Endothelial cell of umbilical vein (primary cell): ENCODE results near the gene CD37. TPM values are rescaled to one million over a fixed set of nuclear protein-coding genes. Genes with fewer than 3 reads are reported as not detected.

ENCODE experiments used
- BruUV-seq: library from RNA; stranded (reverse); fragments of 400-500 nt; replicated peaks from 2 replicates; lab custom pipeline; 2021; lab: Mats Ljungman, UMichigan
- CTCF ChIA-PET: fragments of 300-600, 350-600 bp; sonication (Branson Sonifier 250); formaldehyde crosslinking; loops from one replicate; lab custom pipeline; 2021; ENCODE audit warnings: antibody characterized with exemption, inconsistent platforms; lab: Charles Lee
- POLR2A ChIA-PET: fragments of 300-600, 350-600 bp; sonication (Branson Sonifier 250); formaldehyde crosslinking; loops from one replicate; lab custom pipeline; 2021; ENCODE audit warnings: antibody characterized with exemption, inconsistent platforms; lab: Charles Lee
- DNase-seq: peaks from one replicate; pipeline ENCODE4 v3.0.0-alpha.2; 2011; ENCODE audit warnings: low read depth, low spot score
- FAIRE-seq: peaks from 2 replicates; lab custom pipeline; 2011; peaks lifted over from hg19 to GRCh38; lab: Jason Lieb, UNC
- H2AFZ ChIP-seq: 2 replicates; pipeline ENCODE4 v1.6.0; 2012; ENCODE audit warnings: low read depth, low read length, control low read depth, inconsistent platforms
- H3K27ac ChIP-seq: 2 replicates; pipeline ENCODE4 v1.5.1; 2011; ENCODE audit warnings: low read depth, mild to moderate bottlenecking, control low read depth, low read length, moderate library complexity; ENCODE audit not compliant: insufficient read depth
- H3K27me3 ChIP-seq, 2 experiments: 2 replicates each; pipeline versions ENCODE4 v1.6.0 to v1.6.1; 2011; ENCODE audit warnings: low read length in 2 of 2, mixed read lengths in 1 of 2; ENCODE audit not compliant: control insufficient read depth in 2 of 2, insufficient read depth in 2 of 2
- H3K36me3 ChIP-seq, 2 experiments: 2 replicates in 1 of 2; 3 replicates in 1 of 2; pipeline ENCODE4 v1.5.1; 2011; ENCODE audit warnings: low read length in 2 of 2, mild to moderate bottlenecking in 1 of 2, moderate library complexity in 1 of 2; ENCODE audit not compliant: control insufficient read depth in 2 of 2, insufficient read depth in 2 of 2; ENCODE audit errors: extremely low read depth in 1 of 2
- H3K4me1 ChIP-seq: 3 replicates; pipeline ENCODE4 v1.5.1; 2011; ENCODE audit warnings: mild to moderate bottlenecking, low read length; ENCODE audit not compliant: control insufficient read depth, insufficient read depth; ENCODE audit errors: extremely low read depth
- H3K4me2 ChIP-seq: 2 replicates; pipeline ENCODE4 v1.6.1; 2011; ENCODE audit warnings: low read length, control low read depth, mixed read lengths; ENCODE audit not compliant: insufficient read depth
- H3K4me3 ChIP-seq, 3 experiments: fragments of 200-600 bp in 1 of 3; sonication (generic), shearing (Covaris generic) in 1 of 3; replicated peaks in 1 of 3; 2 replicates each; pipeline ENCODE4 v1.5.1; 2011 to 2016; ENCODE audit warnings: control low read depth in 3 of 3, low read length in 3 of 3, mild to moderate bottlenecking in 2 of 3, inconsistent platforms in 1 of 3, low read depth in 1 of 3, moderate library complexity in 1 of 3; ENCODE audit not compliant: insufficient read depth in 1 of 3
- H3K79me2 ChIP-seq: 2 replicates; pipeline ENCODE4 v1.6.0; 2012; ENCODE audit warnings: low read length, inconsistent platforms; ENCODE audit not compliant: control insufficient read depth, insufficient read depth
- H3K9ac ChIP-seq: replicated peaks from 2 replicates; pipeline ENCODE3; 2011; ENCODE audit warnings: low read length, control low read depth; ENCODE audit not compliant: insufficient read depth; ENCODE audit errors: extremely low read depth
- H3K9me1 ChIP-seq: replicated peaks from 3 replicates; pipeline ENCODE4 v1.6.0; 2011; ENCODE audit warnings: mild to moderate bottlenecking, low read length; ENCODE audit not compliant: control insufficient read depth, insufficient read depth; ENCODE audit errors: extremely low read depth
- H3K9me3 ChIP-seq: replicated peaks from 2 replicates; pipeline ENCODE4 v1.5.1; 2012; ENCODE audit warnings: low read length, inconsistent platforms; ENCODE audit not compliant: control insufficient read depth, insufficient read depth
- H4K20me1 ChIP-seq: replicated peaks from 2 replicates; pipeline ENCODE3; 2011; ENCODE audit warnings: mild to moderate bottlenecking, low read length; ENCODE audit not compliant: control insufficient read depth, insufficient read depth; ENCODE audit errors: extremely low read depth
- EZH2 ChIP-seq: IDR thresholded peaks from 2 replicates; pipeline ENCODE4 v1.6.1; 2012; ENCODE audit warnings: borderline replicate concordance, low read depth, mild to moderate bottlenecking, moderate library complexity, low read length, inconsistent platforms; ENCODE audit not compliant: severe bottlenecking
- FOS ChIP-seq: IDR thresholded peaks from 2 replicates; pipeline ENCODE4 v1.6.1; 2011; ENCODE audit warnings: mild to moderate bottlenecking, low read length, moderate library complexity, borderline replicate concordance; ENCODE audit not compliant: insufficient read depth
- GATA2 ChIP-seq: IDR thresholded peaks from 2 replicates; pipeline ENCODE4 v1.7.0; 2011; ENCODE audit warnings: low read depth, mild to moderate bottlenecking, moderate library complexity, mixed read lengths, low read length; ENCODE audit not compliant: insufficient read length, insufficient read depth
- JUN ChIP-seq: IDR thresholded peaks from 2 replicates; pipeline ENCODE4 v1.6.1; 2011; ENCODE audit warnings: borderline replicate concordance, low read depth; ENCODE audit not compliant: insufficient read length, insufficient read depth
- MYC ChIP-seq: IDR thresholded peaks from one replicate; pipeline ENCODE4 v1.6.1; 2011; ENCODE audit warnings: mild to moderate bottlenecking, low read depth, low read length
- POLR2A ChIP-seq: IDR thresholded peaks from 2 replicates; pipeline ENCODE4 v1.6.1; 2012; ENCODE audit warnings: low read depth, mild to moderate bottlenecking, control low read depth, low read length
- POLR2AphosphoS5 ChIP-seq: IDR thresholded peaks from 2 replicates; pipeline ENCODE4 v1.6.1; 2012; ENCODE audit warnings: low read depth, mild to moderate bottlenecking, control low read depth, low read length, moderate library complexity; ENCODE audit not compliant: insufficient read depth
- dilution Hi-C: fragments of 300-500 bp; cut with MboI; formaldehyde crosslinking; loops from one replicate; pipeline ENCODE4 v1.15.0; 2019; ENCODE audit warnings: low sequenced_read_pairs; ENCODE audit not compliant: extremely low pct_ligation_motif_present
- intact Hi-C: fragments of 100-400 bp; cut with micrococcal nuclease; formaldehyde crosslinking; loops from one replicate; pipeline ENCODE4 v1.10.0; 2022
- microRNA-seq: library from miRNA; unstranded; fragments of <30 nt; microRNA quantifications from one replicate; pipeline ENCODE4 v1.2.0, GENCODE V29; 2021; ENCODE audit warnings: borderline number of aligned reads, borderline replicate concordance
- polyA plus RNA-seq, 4 experiments: library from polyadenylated mRNA; depleted of rRNA in 3 of 4; stranded (reverse) in 3 of 4; unstranded in 1 of 4; fragments of >200 nt; gene quantifications; 2 replicates each; pipeline versions ENCODE4 v1.2.1 to v1.2.3, GENCODE V29; 2011 to 2012; ENCODE audit warnings: missing spikeins in 1 of 4
- small RNA-seq: library from RNA; depleted of rRNA; stranded (forward); fragments of <200 nt; gene quantifications from one replicate; pipeline ENCODE3, GENCODE V24; 2012; ENCODE audit warnings: low replicate concordance, low read depth; ENCODE audit not compliant: insufficient read depth, insufficient read length
- total RNA-seq: library from RNA; stranded (reverse); gene quantifications from 2 replicates; pipeline ENCODE4 v1.2.3, GENCODE V29; 2021
- TF ChIP-seq, protein P1 (sequence below): IDR thresholded peaks from 2 replicates; pipeline ENCODE4 v1.6.1; 2011; ENCODE audit not compliant: insufficient read depth, insufficient read length
- TF ChIP-seq, protein P2 (sequence below), 2 donors: IDR thresholded peaks; 1 replicate in 1 of 2; 2 replicates in 1 of 2; pipeline ENCODE4 v1.5.1; 2011; ENCODE audit warnings: low read length in 2 of 2, mild to moderate bottlenecking in 2 of 2, moderate library complexity in 2 of 2, control low read depth in 1 of 2, inconsistent platforms in 1 of 2, low read depth in 1 of 2; ENCODE audit not compliant: insufficient read depth in 1 of 2; ENCODE audit errors: extremely low read depth in 1 of 2

The CD37 gene
- total and polyA plus RNA-seq, 2 donors (not counting 3 experiments of a cell fraction or from before 2014, with no cell fraction given), result not detected

DNA sequence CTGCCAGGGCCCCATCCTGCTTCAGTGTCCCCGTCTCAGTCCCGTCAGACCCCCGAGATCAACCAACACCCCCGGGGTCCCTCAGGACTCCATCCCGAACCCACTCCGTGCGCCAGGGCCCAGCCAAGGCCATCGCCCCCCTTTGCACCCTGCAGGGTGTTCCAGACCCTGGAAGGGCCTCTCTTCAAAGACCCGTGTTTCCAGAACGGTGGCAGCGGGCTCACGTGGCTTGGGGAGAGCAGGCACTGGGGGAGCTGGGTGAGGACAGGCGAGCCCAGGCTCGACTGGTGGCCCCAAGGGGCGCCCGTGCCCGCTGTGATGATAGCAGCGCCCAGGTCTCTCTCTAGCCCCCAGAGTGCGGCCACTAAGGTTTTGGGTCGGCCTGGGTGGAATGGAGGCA lies 54.2 kb downstream of the CD37 start:
- no peak for TF ChIP-seq MYC
- TF ChIP-seq, protein P1, sequence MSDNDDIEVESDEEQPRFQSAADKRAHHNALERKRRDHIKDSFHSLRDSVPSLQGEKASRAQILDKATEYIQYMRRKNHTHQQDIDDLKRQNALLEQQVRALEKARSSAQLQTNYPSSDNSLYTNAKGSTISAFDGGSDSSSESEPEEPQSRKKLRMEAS, result no peak
- TF ChIP-seq, protein P2, sequence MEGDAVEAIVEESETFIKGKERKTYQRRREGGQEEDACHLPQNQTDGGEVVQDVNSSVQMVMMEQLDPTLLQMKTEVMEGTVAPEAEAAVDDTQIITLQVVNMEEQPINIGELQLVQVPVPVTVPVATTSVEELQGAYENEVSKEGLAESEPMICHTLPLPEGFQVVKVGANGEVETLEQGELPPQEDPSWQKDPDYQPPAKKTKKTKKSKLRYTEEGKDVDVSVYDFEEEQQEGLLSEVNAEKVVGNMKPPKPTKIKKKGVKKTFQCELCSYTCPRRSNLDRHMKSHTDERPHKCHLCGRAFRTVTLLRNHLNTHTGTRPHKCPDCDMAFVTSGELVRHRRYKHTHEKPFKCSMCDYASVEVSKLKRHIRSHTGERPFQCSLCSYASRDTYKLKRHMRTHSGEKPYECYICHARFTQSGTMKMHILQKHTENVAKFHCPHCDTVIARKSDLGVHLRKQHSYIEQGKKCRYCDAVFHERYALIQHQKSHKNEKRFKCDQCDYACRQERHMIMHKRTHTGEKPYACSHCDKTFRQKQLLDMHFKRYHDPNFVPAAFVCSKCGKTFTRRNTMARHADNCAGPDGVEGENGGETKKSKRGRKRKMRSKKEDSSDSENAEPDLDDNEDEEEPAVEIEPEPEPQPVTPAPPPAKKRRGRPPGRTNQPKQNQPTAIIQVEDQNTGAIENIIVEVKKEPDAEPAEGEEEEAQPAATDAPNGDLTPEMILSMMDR (IDR thresholded peaks at IDR 0.05; ENCODE audit: extremely low read depth in 1 of 2, insufficient read depth in 1 of 2, low read depth in 1 of 2, low read length in 2 of 2), result no peak
- TF ChIP-seq EZH2, result no peak
- no peak for TF ChIP-seq POLR2AphosphoS5
- no peak for TF ChIP-seq JUN
- TF ChIP-seq GATA2, result no peak
- no peak for TF ChIP-seq POLR2A
- no peak for TF ChIP-seq FOS
- no peak for FAIRE-seq

More for the DNA sequence above, 54.2 kb downstream of the CD37 start:
- Histone ChIP-seq H2AFZ (no peak overlapping the region), H3K9me3 (no peaks in the 10 kb centered on the region), H3K4me1 (no peaks in the 10 kb centered on the region), H3K79me2 (no peaks in the 10 kb centered on the region), H3K36me3 (no peaks in the 10 kb centered on the region), H3K27ac (no peak overlapping the region), H3K27me3 (peaks cover 0 to 2% of the 10 kb centered on the region in 2 experiments), H3K9ac (no peak overlapping the region), H4K20me1 (no peaks in the 10 kb centered on the region), H3K9me1 (no peaks in the 10 kb centered on the region), H3K4me2 (no peak overlapping the region), H3K4me3 (no peak overlapping the region)
- no peak for DNase-seq
- intact Hi-C loops, result no loop called here
- ChIA-PET POLR2A (interaction anchor here (0.7 kb wide), 1 partner anchor 152 kb away, joined by 7 read pairs; no protein-coding TSS in a partner anchor), CTCF (no interaction called here)
- no TSS peak for BruUV-seq
- dilution Hi-C loops, result no loop called here

Small RNA genes within 50 kb of the gene (microRNA-seq; reads per million reads assigned to microRNA genes)
- not detected for gene MIR4324

Small RNA genes within 50 kb of the gene (small RNA-seq; reads per million reads assigned to genes)
- not detected for gene MIR4324

Other genes starting within 250 kb of the CD37 start
- gene SNRNP70, start 250.0 kb upstream of the CD37 start, total RNA-seq, result 215 and 228 TPM in 2 replicates
- gene SNRNP70, start 250.0 kb upstream of the CD37 start, polyA plus RNA-seq, result 300 and 317 TPM in 2 replicates
- gene LIN7B, start 221.0 kb upstream of the CD37 start, total RNA-seq, result 4.2 and 4.5 TPM in 2 replicates
- gene LIN7B, start 221.0 kb upstream of the CD37 start, polyA plus RNA-seq, result 2.2 and 4.4 TPM in 2 replicates
- 1.5 TPM in 1 of 2 replicates, not detected in the other for gene C19orf73, start 216.3 kb upstream of the CD37 start, total RNA-seq
- 1.8 and 2.5 TPM in 2 replicates for gene C19orf73, start 216.3 kb upstream of the CD37 start, polyA plus RNA-seq
- 2.0 and 2.6 TPM in 2 replicates for gene PPFIA3, start 215.9 kb upstream of the CD37 start, total RNA-seq
- 1.3 and 1.4 TPM in 2 replicates for gene PPFIA3, start 215.9 kb upstream of the CD37 start, polyA plus RNA-seq
- not detected in 2 replicates for gene HRC, start 180.0 kb upstream of the CD37 start, total RNA-seq
- not detected in 2 replicates for gene HRC, start 180.0 kb upstream of the CD37 start, polyA plus RNA-seq
- 38.9 and 40.6 TPM in 2 replicates for gene TRPM4, start 177.6 kb upstream of the CD37 start, total RNA-seq
- 17.6 and 23.7 TPM in 2 replicates for gene TRPM4, start 177.6 kb upstream of the CD37 start, polyA plus RNA-seq
- 1.6 and 3.6 TPM in 2 replicates for gene SLC6A16, start 10.2 kb upstream of the CD37 start, total RNA-seq
- gene SLC6A16, start 10.2 kb upstream of the CD37 start, polyA plus RNA-seq, result 0.72 and 1.1 TPM in 2 replicates
- gene TEAD2, start 27.0 kb downstream of the CD37 start, total RNA-seq, result 89.4 and 93.3 TPM in 2 replicates
- gene TEAD2, start 27.0 kb downstream of the CD37 start, polyA plus RNA-seq, result 60.3 and 60.9 TPM in 2 replicates
- gene DKKL1, start 28.5 kb downstream of the CD37 start, total RNA-seq, result not detected in 2 replicates
- gene DKKL1, start 28.5 kb downstream of the CD37 start, polyA plus RNA-seq, result 0.21 and 0.35 TPM in 2 replicates
- gene KASH5, start 52.8 kb downstream of the CD37 start, total RNA-seq, result not detected in 2 replicates
- gene KASH5, start 52.8 kb downstream of the CD37 start, polyA plus RNA-seq, result 0.03 TPM in 1 of 2 replicates, not detected in the other
- not detected in 2 replicates for gene PTH2, start 88.0 kb downstream of the CD37 start, total RNA-seq
- gene PTH2, start 88.0 kb downstream of the CD37 start, polyA plus RNA-seq, result not detected in 2 replicates
- not detected in 2 replicates for gene GFY, start 90.0 kb downstream of the CD37 start, total RNA-seq
- gene GFY, start 90.0 kb downstream of the CD37 start, polyA plus RNA-seq, result not detected in 2 replicates
- 0.13 and 0.25 TPM in 2 replicates for gene SLC17A7, start 106.1 kb downstream of the CD37 start, total RNA-seq
- 0.06 and 0.07 TPM in 2 replicates for gene SLC17A7, start 106.1 kb downstream of the CD37 start, polyA plus RNA-seq
- gene PIH1D1, start 116.4 kb downstream of the CD37 start, total RNA-seq, result 84.1 and 86.9 TPM in 2 replicates
- 72.6 and 83.2 TPM in 2 replicates for gene PIH1D1, start 116.4 kb downstream of the CD37 start, polyA plus RNA-seq
- gene ALDH16A1, start 117.8 kb downstream of the CD37 start, total RNA-seq, result 27.6 and 38.8 TPM in 2 replicates
- gene ALDH16A1, start 117.8 kb downstream of the CD37 start, polyA plus RNA-seq, result 33.2 and 42.3 TPM in 2 replicates
- 4.7 and 5.7 TPM in 2 replicates for gene FLT3LG, start 138.8 kb downstream of the CD37 start, total RNA-seq
- 5.0 and 5.6 TPM in 2 replicates for gene FLT3LG, start 138.8 kb downstream of the CD37 start, polyA plus RNA-seq
- gene RPL13A, start 152.2 kb downstream of the CD37 start, total RNA-seq, result 2,291 and 2,318 TPM in 2 replicates
- 4,148 and 5,694 TPM in 2 replicates for gene RPL13A, start 152.2 kb downstream of the CD37 start, polyA plus RNA-seq
- 1,764 and 1,843 TPM in 2 replicates for gene RPS11, start 161.0 kb downstream of the CD37 start, total RNA-seq
- gene RPS11, start 161.0 kb downstream of the CD37 start, polyA plus RNA-seq, result 4,411 and 4,760 TPM in 2 replicates
- 98.2 and 134 TPM in 2 replicates for gene FCGRT, start 177.3 kb downstream of the CD37 start, total RNA-seq
- gene FCGRT, start 177.3 kb downstream of the CD37 start, polyA plus RNA-seq, result 197 and 215 TPM in 2 replicates
- gene RCN3, start 192.6 kb downstream of the CD37 start, total RNA-seq, result 94.4 and 96.1 TPM in 2 replicates
- gene RCN3, start 192.6 kb downstream of the CD37 start, polyA plus RNA-seq, result 52.7 and 68.3 TPM in 2 replicates
- gene NOSIP, start 245.2 kb downstream of the CD37 start, total RNA-seq, result 77.5 and 79.8 TPM in 2 replicates
- gene NOSIP, start 245.2 kb downstream of the CD37 start, polyA plus RNA-seq, result 128 and 199 TPM in 2 replicates
- 1.5 and 2.6 TPM in 2 replicates for gene PRRG2, start 245.9 kb downstream of the CD37 start, total RNA-seq
- gene PRRG2, start 245.9 kb downstream of the CD37 start, polyA plus RNA-seq, result 2.9 and 3.0 TPM in 2 replicates